HepG2 (cell line): Measurements from ENCODE around the gene MDM4. TPM values are rescaled to one million over a fixed set of nuclear protein-coding genes. Genes with fewer than 3 reads are reported as not detected.
A peak's percentile ranks its signal among the peaks of the same experiment; 100 is the strongest.

Source experiments
- ARID3A ChIP-seq: IDR thresholded peaks from 2 replicates; pipeline ENCODE4 v1.6.1; 2012; ENCODE audit warnings: low read depth, low read length, improper control_type of control experiment
- ARNT2 ChIP-seq: sonication (generic); formaldehyde crosslinking; IDR thresholded peaks from 2 replicates; pipeline ENCODE4 v1.8.0; 2022; ENCODE audit warnings: mild to moderate bottlenecking, low read depth, missing genetic modification reagents, moderate library complexity
- ATF1 ChIP-seq: IDR thresholded peaks from 2 replicates; pipeline ENCODE4 v1.6.1; 2016; ENCODE audit warnings: mild to moderate bottlenecking, control low read depth
- CAMTA2 ChIP-seq: sonication (generic); formaldehyde crosslinking; IDR thresholded peaks from 2 replicates; pipeline ENCODE4 v1.4.0; 2020; ENCODE audit warnings: mild to moderate bottlenecking, missing genetic modification reagents, borderline replicate concordance
- EEA1 ChIP-seq: sonication (generic); formaldehyde crosslinking; IDR thresholded peaks from 2 replicates; pipeline ENCODE4 v1.5.1; 2020; ENCODE audit warnings: mild to moderate bottlenecking, missing genetic modification reagents, borderline replicate concordance
- ETS1 ChIP-seq: sonication (generic); formaldehyde crosslinking; IDR thresholded peaks from 2 replicates; pipeline ENCODE4 v1.4.0; 2020; ENCODE audit warnings: missing genetic modification reagents
- EZH2 ChIP-seq: conservative IDR thresholded peaks from 2 replicates; pipeline ENCODE4 v1.6.1; 2012; ENCODE audit warnings: mild to moderate bottlenecking, low read depth, low read length, moderate library complexity
- GTF2F1 ChIP-seq: fragments of 150-350 bp; IDR thresholded peaks from 2 replicates; pipeline ENCODE4 v1.6.1; 2014; ENCODE audit warnings: low read length
- HMG20B ChIP-seq: conservative IDR thresholded peaks from 2 replicates; pipeline ENCODE4 v1.6.1; 2016; ENCODE audit warnings: missing genetic modification reagents, missing compliant biosample characterization
- HNRNPL ChIP-seq: fragments of 200-400 bp; formaldehyde crosslinking; IDR thresholded peaks from 2 replicates; pipeline ENCODE4 v1.6.1; 2017; ENCODE audit warnings: mild to moderate bottlenecking, low read depth, low read length
- JARID2 ChIP-seq: sonication (generic); formaldehyde crosslinking; IDR thresholded peaks from 2 replicates; pipeline ENCODE4 v1.8.1; 2023; ENCODE audit warnings: missing genetic modification reagents, inconsistent platforms; ENCODE audit not compliant: insufficient replicate concordance
- KMT2B ChIP-seq: IDR thresholded peaks from 2 replicates; pipeline ENCODE4 v1.6.1; 2016; ENCODE audit warnings: missing genetic modification reagents, missing compliant biosample characterization
- NAIF1 ChIP-seq: sonication (generic); formaldehyde crosslinking; IDR thresholded peaks from 2 replicates; pipeline ENCODE4 v1.5.0; 2020; ENCODE audit warnings: mild to moderate bottlenecking, missing genetic modification reagents, borderline replicate concordance
- NFE2L1 ChIP-seq: sonication (generic); formaldehyde crosslinking; IDR thresholded peaks from 2 replicates; pipeline ENCODE4 v1.4.0; 2020; ENCODE audit warnings: missing genetic modification reagents, mild to moderate bottlenecking, borderline replicate concordance
- NKX3-1 ChIP-seq: sonication (generic); formaldehyde crosslinking; IDR thresholded peaks from 2 replicates; pipeline ENCODE4 v1.5.0; 2020; ENCODE audit warnings: missing genetic modification reagents
- POGZ ChIP-seq: sonication (generic); formaldehyde crosslinking; IDR thresholded peaks from 2 replicates; pipeline ENCODE4 v1.4.0; 2020; ENCODE audit warnings: mild to moderate bottlenecking, missing genetic modification reagents
- POLR2A ChIP-seq, 2 experiments: IDR thresholded peaks; 2 replicates each; pipeline ENCODE4 v1.6.1; 2011; ENCODE audit warnings: low read depth in 2 of 2, low read length in 2 of 2, mild to moderate bottlenecking in 1 of 2, moderate library complexity in 1 of 2; ENCODE audit not compliant: insufficient read depth in 1 of 2
- XRCC5 ChIP-seq: fragments of 200-400 bp; formaldehyde crosslinking; optimal IDR thresholded peaks from 2 replicates; pipeline ENCODE3; 2017; ENCODE audit warnings: mild to moderate bottlenecking, low read length
- ZMYM3 ChIP-seq: sonication (generic); formaldehyde crosslinking; IDR thresholded peaks from 2 replicates; pipeline ENCODE4 v1.5.1; 2020; ENCODE audit warnings: mild to moderate bottlenecking, missing genetic modification reagents
- ZNF605 ChIP-seq: sonication (generic); formaldehyde crosslinking; IDR thresholded peaks from 2 replicates; pipeline ENCODE4 v1.8.0; 2022; ENCODE audit warnings: mild to moderate bottlenecking, missing genetic modification reagents
- ZNF614 ChIP-seq: IDR thresholded peaks from 2 replicates; pipeline ENCODE4 v1.6.1; 2018; ENCODE audit warnings: missing biosample characterization, missing genetic modification reagents, inconsistent platforms, borderline replicate concordance
- ZNF740 ChIP-seq: sonication (generic); formaldehyde crosslinking; IDR thresholded peaks from 2 replicates; pipeline ENCODE4 v1.4.0; 2020; ENCODE audit warnings: missing genetic modification reagents
- polyA plus RNA-seq, 8 experiments: library from polyadenylated mRNA; depleted of rRNA in 3 of 8; stranded (reverse) in 7 of 8; unstranded in 1 of 8; fragments of >200 nt; fragmentation: Illumina TruSeq in 4 of 8; extraction: Trizol in 4 of 8; gene quantifications; 2 replicates each; pipeline versions ENCODE4 v1.2.1 to v1.2.3, GENCODE V29; 2011 to 2016; ENCODE audit warnings: low read depth in 4 of 8, missing spikeins in 1 of 8, mixed read lengths in 1 of 8; ENCODE audit not compliant: insufficient read depth in 1 of 8
- total RNA-seq, 5 experiments: library from RNA; depleted of rRNA; stranded (reverse); fragments of >200 nt; fragmentation: Illumina TruSeq; extraction: Trizol; gene quantifications; 2 replicates each; pipeline ENCODE4 v1.2.3, GENCODE V29; 2016; ENCODE audit warnings: low read depth in 1 of 5
- TF ChIP-seq, protein P1 (sequence below): sonication (generic); formaldehyde crosslinking; IDR thresholded peaks from 2 replicates; pipeline ENCODE4; 2020; ENCODE audit warnings: missing genetic modification reagents, mild to moderate bottlenecking, borderline replicate concordance
- TF ChIP-seq, protein P2 (sequence below): sonication (generic); formaldehyde crosslinking; IDR thresholded peaks from 2 replicates; pipeline ENCODE4 v1.5.1; 2020; ENCODE audit warnings: mild to moderate bottlenecking, missing genetic modification reagents, moderate library complexity

MDM4 gene
- total and polyA plus RNA-seq, 2 of the 13 experiments (the other 11 are each of a cell fraction or from before 2014, with no cell fraction given), result 14.9 to 19.0 TPM

DNA sequence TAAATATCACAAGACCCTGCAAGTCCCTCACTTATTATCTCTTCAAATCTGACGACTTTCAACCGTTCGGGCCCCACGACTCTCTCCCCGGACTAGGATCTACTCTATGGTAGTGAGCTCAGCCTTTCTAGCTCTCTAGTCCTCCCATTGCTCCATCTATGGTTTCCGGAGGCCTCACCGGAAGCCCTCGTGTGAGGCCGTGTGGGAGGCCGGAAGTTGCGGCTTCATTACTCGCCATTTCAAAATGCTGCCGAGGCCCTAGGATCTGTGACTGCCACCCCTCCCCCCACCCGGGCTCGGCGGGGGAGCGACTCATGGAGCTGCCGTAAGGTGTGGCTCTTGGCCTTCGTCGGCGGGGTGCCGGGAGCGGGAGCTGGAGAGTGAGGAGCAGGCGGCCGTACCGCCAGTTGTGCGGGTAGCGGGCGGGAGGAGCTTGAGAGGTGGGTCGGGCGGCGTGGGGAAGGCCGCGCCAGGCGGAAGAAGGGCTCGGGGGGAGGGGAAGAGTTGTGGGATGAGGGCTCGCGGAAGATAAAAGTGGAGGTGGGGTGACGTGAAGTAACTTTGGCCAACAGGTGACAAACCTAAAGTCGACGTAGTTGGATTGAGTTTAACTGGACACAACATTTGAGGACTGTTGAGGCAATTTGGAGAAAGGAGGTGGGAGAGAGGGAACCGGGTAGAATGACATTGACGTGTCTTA lies at the start of gene MDM4 (continued):
- TF ChIP-seq ARID3A (peak; percentile 32; the same call in 1 of the 2 replicates), HMG20B (no peak), NAIF1 (peak; percentile 89), ZNF740 (CRISPR knock-in tag) (peak; percentile 85), NKX3-1 (CRISPR knock-in tag) (peak; percentile 54; the same call in 1 of the 2 replicates), ATF1 (CRISPR knock-in tag) (peak; percentile 84), EZH2 (no peak), POLR2A (IDR thresholded peaks at IDR 0.05; ENCODE audit: insufficient read depth in 1 of 2, low read depth in 2 of 2, low read length in 2 of 2) (peak; percentile 56 to 86), ETS1 (no peak), EEA1 (no peak), GTF2F1 (no peak), ZMYM3 (CRISPR knock-in tag) (peak; percentile 59; the same call in 1 of the 2 replicates), CAMTA2 (CRISPR knock-in tag) (no peak), ZNF605 (peak; percentile 91), KMT2B (CRISPR knock-in tag) (peak; percentile 93), JARID2 (CRISPR knock-in tag) (peak; percentile 80), ARNT2 (CRISPR knock-in tag) (peak; percentile 86), NFE2L1 (CRISPR knock-in tag) (no peak), HNRNPL (0 out of 2 replicates have a peak, but pooled peaks have one; percentile 63), POGZ (CRISPR knock-in tag) (peak; percentile 85), XRCC5 (peak; percentile 66), ZNF614 (no peak; the same call in 1 of the 2 replicates)
- TF ChIP-seq, protein P1, sequence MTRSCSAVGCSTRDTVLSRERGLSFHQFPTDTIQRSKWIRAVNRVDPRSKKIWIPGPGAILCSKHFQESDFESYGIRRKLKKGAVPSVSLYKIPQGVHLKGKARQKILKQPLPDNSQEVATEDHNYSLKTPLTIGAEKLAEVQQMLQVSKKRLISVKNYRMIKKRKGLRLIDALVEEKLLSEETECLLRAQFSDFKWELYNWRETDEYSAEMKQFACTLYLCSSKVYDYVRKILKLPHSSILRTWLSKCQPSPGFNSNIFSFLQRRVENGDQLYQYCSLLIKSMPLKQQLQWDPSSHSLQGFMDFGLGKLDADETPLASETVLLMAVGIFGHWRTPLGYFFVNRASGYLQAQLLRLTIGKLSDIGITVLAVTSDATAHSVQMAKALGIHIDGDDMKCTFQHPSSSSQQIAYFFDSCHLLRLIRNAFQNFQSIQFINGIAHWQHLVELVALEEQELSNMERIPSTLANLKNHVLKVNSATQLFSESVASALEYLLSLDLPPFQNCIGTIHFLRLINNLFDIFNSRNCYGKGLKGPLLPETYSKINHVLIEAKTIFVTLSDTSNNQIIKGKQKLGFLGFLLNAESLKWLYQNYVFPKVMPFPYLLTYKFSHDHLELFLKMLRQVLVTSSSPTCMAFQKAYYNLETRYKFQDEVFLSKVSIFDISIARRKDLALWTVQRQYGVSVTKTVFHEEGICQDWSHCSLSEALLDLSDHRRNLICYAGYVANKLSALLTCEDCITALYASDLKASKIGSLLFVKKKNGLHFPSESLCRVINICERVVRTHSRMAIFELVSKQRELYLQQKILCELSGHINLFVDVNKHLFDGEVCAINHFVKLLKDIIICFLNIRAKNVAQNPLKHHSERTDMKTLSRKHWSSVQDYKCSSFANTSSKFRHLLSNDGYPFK (CRISPR knock-in tag), result peak; percentile 97
- TF ChIP-seq, protein P2, sequence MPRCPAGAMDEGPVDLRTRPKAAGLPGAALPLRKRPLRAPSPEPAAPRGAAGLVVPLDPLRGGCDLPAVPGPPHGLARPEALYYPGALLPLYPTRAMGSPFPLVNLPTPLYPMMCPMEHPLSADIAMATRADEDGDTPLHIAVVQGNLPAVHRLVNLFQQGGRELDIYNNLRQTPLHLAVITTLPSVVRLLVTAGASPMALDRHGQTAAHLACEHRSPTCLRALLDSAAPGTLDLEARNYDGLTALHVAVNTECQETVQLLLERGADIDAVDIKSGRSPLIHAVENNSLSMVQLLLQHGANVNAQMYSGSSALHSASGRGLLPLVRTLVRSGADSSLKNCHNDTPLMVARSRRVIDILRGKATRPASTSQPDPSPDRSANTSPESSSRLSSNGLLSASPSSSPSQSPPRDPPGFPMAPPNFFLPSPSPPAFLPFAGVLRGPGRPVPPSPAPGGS (CRISPR knock-in tag), result peak; percentile 70; the same call in 1 of the 2 replicates
